ENCODE measurements around the gene MYPOP.
A peak's percentile ranks its signal among the peaks of the same experiment; 100 is the strongest.

The MYPOP gene, protein sequence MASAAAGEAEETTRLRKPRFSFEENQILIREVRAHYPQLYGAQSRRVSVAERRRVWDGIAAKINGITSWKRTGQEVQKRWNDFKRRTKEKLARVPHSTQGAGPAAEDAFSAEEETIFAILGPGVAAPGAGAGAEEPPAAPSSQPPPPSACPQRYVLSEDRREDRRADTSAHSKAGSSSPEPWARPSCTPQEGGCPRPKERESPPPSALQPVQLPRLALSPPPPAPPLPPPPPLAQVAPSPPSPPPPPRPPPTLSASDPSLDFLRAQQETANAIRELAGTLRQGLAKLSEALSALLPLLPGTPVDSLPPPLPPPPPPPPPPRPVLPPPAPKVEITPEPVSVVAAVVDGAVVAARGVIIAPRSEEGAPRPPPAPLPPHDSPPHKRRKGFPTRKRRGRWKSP
- 1.5 to 6.6 (median 3.1) reads per million in 9 experiments for total RNA-seq

GRCh38 chr19:45901912-45902650 lies at the start of gene MYPOP:
MYPOP (minus strand) TSS chr19:45902613; CDS start chr19:45901773, 840 bp downstream.
- H3K4me3 Mint-ChIP-seq: peak within 1 kb of the TSS; percentile 93 to 96
- H3K27ac Mint-ChIP-seq: peak within 1 kb of the TSS; percentile 86 to 93

DNA sequence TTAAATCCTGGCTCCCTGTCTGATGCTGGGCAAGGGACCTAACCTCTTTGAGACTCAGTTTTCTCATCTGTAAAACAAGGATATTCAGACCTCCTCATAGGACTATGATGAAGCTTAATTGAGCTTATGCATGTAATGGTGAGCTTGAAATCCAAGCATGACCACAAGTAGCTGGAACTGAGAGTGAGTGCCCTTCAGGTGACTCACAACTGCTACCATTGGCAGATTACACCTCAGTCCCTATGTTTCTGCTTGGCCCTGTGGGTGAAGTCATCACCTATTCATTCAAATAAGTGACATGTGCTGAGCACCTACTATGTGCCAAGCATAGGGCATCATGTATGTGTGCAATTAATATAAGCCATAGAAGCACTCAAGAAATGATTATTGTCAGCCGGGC lies 45.5 kb upstream of the MYPOP start:
- H3K4me3 Mint-ChIP-seq: no peak overlapping the region
- ATAC-seq (replicated peaks) (no peak), DNase-seq (no peak)
- peaks cover 0 to 2% of the 10 kb centered on the region in 2 donors for H3K4me1 Mint-ChIP-seq (ENCODE audit: low read depth in 2 of 2)
- H3K36me3 Mint-ChIP-seq (ENCODE audit: insufficient read depth): no peaks in the 10 kb centered on the region
- H3K27ac Mint-ChIP-seq: no peak overlapping the region
- H3K9me3 Mint-ChIP-seq: no peaks in the 10 kb centered on the region
- H3K27me3 Mint-ChIP-seq: peaks cover 51 to 62% of the 10 kb centered on the region in 2 donors

More at GRCh38 chr19:45901912-45902650, at the start of gene MYPOP:
- peaks cover 16% of the 10 kb centered on the region in 2 donors for H3K4me1 Mint-ChIP-seq (ENCODE audit: low read depth in 2 of 2)
- H3K9me3 Mint-ChIP-seq: no peaks in the 10 kb centered on the region
- DNase-seq (no peak), ATAC-seq (replicated peaks) (no peak)
- H3K36me3 Mint-ChIP-seq (ENCODE audit: insufficient read depth): peaks cover 34% of the 10 kb centered on the region
- H3K27me3 Mint-ChIP-seq: no peaks in the 10 kb centered on the region

DNA sequence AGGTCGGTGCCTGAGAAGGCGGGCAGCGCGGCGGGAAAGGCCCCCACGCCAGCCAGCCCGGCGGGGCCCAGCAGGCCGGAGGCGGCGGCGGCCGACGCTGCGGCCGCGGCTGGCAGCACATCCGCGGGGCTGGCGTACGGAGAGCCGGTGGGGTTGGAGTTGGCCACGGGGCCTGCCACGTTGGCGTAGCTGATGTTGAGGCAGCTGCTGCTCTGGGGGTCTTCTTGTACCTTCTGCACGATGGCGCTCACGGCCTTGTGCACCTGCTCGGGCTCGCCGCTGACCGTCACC lies 38.0 kb upstream of the MYPOP start:
- ATAC-seq (replicated peaks): no peak
- H3K9me3 Mint-ChIP-seq: no peaks in the 10 kb centered on the region
- peaks cover 0 to 4% of the 10 kb centered on the region in 2 donors for H3K4me1 Mint-ChIP-seq (ENCODE audit: low read depth in 2 of 2)

GRCh38 chr19:45939792-45940514 lies 37.5 kb upstream of the MYPOP start:
- DNase-seq (no peak), ATAC-seq (replicated peaks) (no peak)
- H3K4me3 Mint-ChIP-seq: no peak overlapping the region
- peaks cover 0 to 4% of the 10 kb centered on the region in 2 donors for H3K4me1 Mint-ChIP-seq (ENCODE audit: low read depth in 2 of 2)
- no peaks in the 10 kb centered on the region for H3K36me3 Mint-ChIP-seq (ENCODE audit: insufficient read depth)
- H3K27me3 Mint-ChIP-seq: peaks cover 34 to 74% of the 10 kb centered on the region in 2 donors
- H3K9me3 Mint-ChIP-seq: no peaks in the 10 kb centered on the region
- no peak overlapping the region for H3K27ac Mint-ChIP-seq

More for the DNA sequence above, 38.0 kb upstream of the MYPOP start:
- no peak for DNase-seq
- H3K27ac Mint-ChIP-seq: no peak overlapping the region
- H3K4me3 Mint-ChIP-seq: no peak overlapping the region
- H3K27me3 Mint-ChIP-seq: peaks cover 30 to 71% of the 10 kb centered on the region in 2 donors
- no peaks in the 10 kb centered on the region for H3K36me3 Mint-ChIP-seq (ENCODE audit: insufficient read depth)

DNA sequence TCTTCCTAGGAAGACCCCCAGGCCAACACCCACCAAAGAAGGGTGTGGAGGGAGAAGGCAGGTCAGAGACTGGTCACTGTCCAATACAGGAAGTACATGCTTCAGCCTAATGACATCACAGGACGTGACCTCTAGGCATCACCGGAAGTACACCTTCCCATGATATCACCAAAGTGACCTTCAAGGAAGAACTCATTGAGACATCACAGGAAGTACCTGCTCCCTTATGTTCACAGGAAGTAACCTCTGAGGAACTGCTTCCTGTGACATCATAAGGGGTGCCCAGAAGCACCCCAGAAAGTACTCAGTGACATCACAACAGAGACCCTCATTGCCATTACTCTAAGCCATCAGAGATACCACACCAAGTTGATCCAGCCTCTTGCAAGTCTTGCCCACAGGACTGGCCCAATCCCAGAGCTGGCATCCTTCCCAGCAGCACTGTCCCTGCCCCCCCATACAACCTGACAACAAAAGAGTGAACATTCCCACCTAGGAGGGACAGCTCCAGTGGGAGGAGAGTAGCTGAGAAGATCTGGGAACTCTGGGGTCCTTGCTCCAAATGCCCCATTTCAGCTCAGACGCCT lies 36.4 kb upstream of the MYPOP start:
- no peak overlapping the region for H3K27ac Mint-ChIP-seq

GRCh38 chr19:45935267-45935666 lies 32.9 kb upstream of the MYPOP start:
- H3K27me3 Mint-ChIP-seq: peaks cover 42 to 89% of the 10 kb centered on the region in 2 donors
- no peak for ATAC-seq (replicated peaks)

More for the DNA sequence above, 36.4 kb upstream of the MYPOP start:
- no peaks in the 10 kb centered on the region for H3K9me3 Mint-ChIP-seq
- ATAC-seq (replicated peaks) (no peak), DNase-seq (no peak)
- no peaks in the 10 kb centered on the region for H3K36me3 Mint-ChIP-seq (ENCODE audit: insufficient read depth)
- peaks cover 0 to 4% of the 10 kb centered on the region in 2 donors for H3K4me1 Mint-ChIP-seq (ENCODE audit: low read depth in 2 of 2)
- H3K27me3 Mint-ChIP-seq: peaks cover 40 to 75% of the 10 kb centered on the region in 2 donors
- H3K4me3 Mint-ChIP-seq: no peak overlapping the region

GRCh38 chr19:45934551-45935230 lies 32.3 kb upstream of the MYPOP start:
- Mint-ChIP-seq H3K27ac (no peak overlapping the region), H3K36me3 (ENCODE audit: insufficient read depth) (no peaks in the 10 kb centered on the region), H3K4me1 (ENCODE audit: low read depth in 2 of 2) (peaks cover 0 to 4% of the 10 kb centered on the region in 2 donors), H3K4me3 (no peak overlapping the region), H3K9me3 (no peaks in the 10 kb centered on the region), H3K27me3 (peaks cover 42 to 87% of the 10 kb centered on the region in 2 donors)
- DNase-seq: no peak
- ATAC-seq (replicated peaks): no peak

More at GRCh38 chr19:45935267-45935666, 32.9 kb upstream of the MYPOP start:
- no peaks in the 10 kb centered on the region for H3K36me3 Mint-ChIP-seq (ENCODE audit: insufficient read depth)
- H3K27ac Mint-ChIP-seq: no peak overlapping the region
- DNase-seq: no peak
- no peak overlapping the region for H3K4me3 Mint-ChIP-seq
- peaks cover 0 to 4% of the 10 kb centered on the region in 2 donors for H3K4me1 Mint-ChIP-seq (ENCODE audit: low read depth in 2 of 2)
- H3K9me3 Mint-ChIP-seq: no peaks in the 10 kb centered on the region

GRCh38 chr19:45933759-45934158 lies 31.3 kb upstream of the MYPOP start:
- Mint-ChIP-seq H3K9me3 (no peaks in the 10 kb centered on the region), H3K4me3 (no peak overlapping the region), H3K27ac (no peak overlapping the region), H3K27me3 (peaks cover 42 to 85% of the 10 kb centered on the region in 2 donors), H3K4me1 (ENCODE audit: low read depth in 2 of 2) (peaks cover 0 to 2% of the 10 kb centered on the region in 2 donors), H3K36me3 (ENCODE audit: insufficient read depth) (no peaks in the 10 kb centered on the region)
- DNase-seq (no peak), ATAC-seq (replicated peaks) (no peak)

- DNase-seq: no peak
- no peak for ATAC-seq (replicated peaks)
- no peak overlapping the region for H3K4me3 Mint-ChIP-seq
- no peak overlapping the region for H3K27ac Mint-ChIP-seq
- H3K9me3 Mint-ChIP-seq: no peaks in the 10 kb centered on the region
- peaks cover 9 to 12% of the 10 kb centered on the region in 2 donors for H3K4me1 Mint-ChIP-seq (ENCODE audit: low read depth in 2 of 2)
- H3K27me3 Mint-ChIP-seq: peaks cover 34 to 58% of the 10 kb centered on the region in 2 donors
- H3K36me3 Mint-ChIP-seq (ENCODE audit: insufficient read depth): peaks cover 4% of the 10 kb centered on the region
These were observed 28.6 kb upstream of the MYPOP start for GRCh38 chr19:45931055-45931454.

- Mint-ChIP-seq H3K36me3 (ENCODE audit: insufficient read depth) (peaks cover 4% of the 10 kb centered on the region), H3K27me3 (peaks cover 16 to 40% of the 10 kb centered on the region in 2 donors), H3K9me3 (no peaks in the 10 kb centered on the region), H3K4me3 (no peak overlapping the region), H3K27ac (no peak overlapping the region), H3K4me1 (ENCODE audit: low read depth in 2 of 2) (peaks cover 9 to 12% of the 10 kb centered on the region in 2 donors)
- DNase-seq (no peak), ATAC-seq (replicated peaks) (no peak)
These were observed 26.8 kb upstream of the MYPOP start for GRCh38 chr19:45929247-45929646.

DNA sequence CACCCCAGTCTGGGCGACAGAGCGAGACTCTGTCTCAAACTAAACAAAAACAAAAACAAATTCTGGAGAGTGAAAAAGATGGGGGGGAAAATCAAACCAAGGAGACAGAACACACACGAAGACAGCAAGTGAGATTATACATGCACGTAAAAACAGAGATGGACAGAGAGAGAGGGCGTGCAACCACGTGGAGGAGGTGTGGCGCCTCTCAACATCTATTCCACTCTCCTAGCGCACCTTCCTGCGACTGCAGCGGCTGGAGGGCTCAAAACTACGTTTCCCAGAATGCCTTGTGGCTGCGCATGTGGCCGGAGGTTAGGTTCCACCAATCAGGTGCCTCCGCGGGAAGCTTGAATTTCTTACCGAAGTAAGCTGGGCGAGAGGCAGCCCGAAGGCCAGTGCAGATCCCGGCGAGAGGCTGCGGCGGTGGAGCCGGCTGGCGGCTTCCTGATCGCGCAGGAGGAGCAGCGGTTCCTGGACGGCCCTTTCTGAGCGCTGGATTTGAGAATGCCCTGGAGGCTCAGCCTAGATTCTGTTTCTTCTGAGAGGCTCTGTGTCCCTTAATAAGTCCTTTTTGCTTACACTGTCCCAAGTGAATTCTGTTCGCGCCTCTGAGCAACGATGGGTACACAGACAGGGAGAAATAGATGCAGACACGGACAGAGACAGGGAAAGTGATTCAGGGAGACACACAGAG lies 25.3 kb upstream of the MYPOP start:
- H3K36me3 Mint-ChIP-seq (ENCODE audit: insufficient read depth): peaks cover 4% of the 10 kb centered on the region
- peak overlapping the region in 1 of 2 donors; percentile 21 for H3K27ac Mint-ChIP-seq
- H3K27me3 Mint-ChIP-seq: peaks cover 9 to 25% of the 10 kb centered on the region in 2 donors
- no peaks in the 10 kb centered on the region for H3K9me3 Mint-ChIP-seq
- DNase-seq: peak; percentile 85 to 89 (median 86)
- H3K4me3 Mint-ChIP-seq: peak overlapping the region; percentile 30 to 66
- ATAC-seq (replicated peaks): peak; percentile 100
- peaks cover 9 to 12% of the 10 kb centered on the region in 2 donors for H3K4me1 Mint-ChIP-seq (ENCODE audit: low read depth in 2 of 2)

DNA sequence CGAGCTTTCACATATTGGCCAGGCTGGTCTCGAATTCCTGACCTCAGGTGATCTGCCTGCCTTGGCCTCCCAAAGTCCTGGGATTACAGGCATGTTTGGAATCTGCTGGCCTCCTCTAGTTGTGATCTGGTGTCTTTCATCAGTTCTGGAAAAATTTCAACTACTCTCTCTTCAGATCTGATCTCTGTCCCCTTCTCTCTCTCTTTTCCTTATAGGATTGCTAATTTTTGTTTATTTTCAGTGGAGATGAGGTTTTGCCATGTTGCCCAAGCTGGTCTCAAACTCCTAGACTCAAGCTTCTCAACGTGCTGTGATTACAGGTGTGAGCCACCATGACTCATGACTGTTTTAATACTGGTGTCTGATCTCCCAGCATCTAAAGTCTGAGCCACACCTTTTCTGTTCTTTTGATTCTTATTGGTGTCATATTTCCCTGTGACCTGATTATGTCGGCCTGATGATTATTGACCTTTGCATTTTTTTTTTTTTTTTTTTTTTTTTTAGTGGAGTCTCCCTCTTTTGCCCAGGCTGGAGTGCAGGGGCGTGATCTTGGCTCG lies 22.6 kb upstream of the MYPOP start:
- Mint-ChIP-seq H3K36me3 (ENCODE audit: insufficient read depth) (peaks cover 4% of the 10 kb centered on the region), H3K9me3 (no peaks in the 10 kb centered on the region), H3K27ac (no peak overlapping the region), H3K4me1 (ENCODE audit: low read depth in 2 of 2) (peaks cover 9 to 12% of the 10 kb centered on the region in 2 donors), H3K27me3 (peaks cover 6 to 13% of the 10 kb centered on the region in 2 donors), H3K4me3 (no peak overlapping the region)
- no peak for DNase-seq
- ATAC-seq (replicated peaks): no peak
